SKM-1 (cell line): ENCODE data around the gene CASK.

Experiments used
- DNase-seq: peaks from one replicate; lab custom pipeline; 2025; ENCODE audit not compliant: unreplicated experiment; lab: John Stamatoyannopoulos, UW

CASK gene

GRCh38 chrX:41837270-41837944 is 85.9 kb downstream of the CASK start:
- DNase-seq = no peak

GRCh38 chrX:41828826-41829225 is 94.5 kb downstream of the CASK start:
- no peak for DNase-seq

- DNase-seq = no peak
Measured at GRCh38 chrX:41827886-41828285, 95.5 kb downstream of the CASK start.

- no peak for DNase-seq
Measured at GRCh38 chrX:41825796-41826195, 97.6 kb downstream of the CASK start.

- DNase-seq = no peak
Measured at GRCh38 chrX:41824551-41824950, 98.8 kb downstream of the CASK start.

GRCh38 chrX:41823402-41823801 is 100.0 kb downstream of the CASK start:
- DNase-seq = no peak

- no peak for DNase-seq
Measured at GRCh38 chrX:41822892-41823291, 100.5 kb downstream of the CASK start.

GRCh38 chrX:41808047-41808446 is 115.3 kb downstream of the CASK start:
- no peak for DNase-seq

GRCh38 chrX:41802958-41803357 is 120.4 kb downstream of the CASK start:
- no peak for DNase-seq

GRCh38 chrX:41799661-41800060 is 123.7 kb downstream of the CASK start:
- DNase-seq = no peak

GRCh38 chrX:41796577-41796976 is 126.8 kb downstream of the CASK start:
- DNase-seq = no peak

GRCh38 chrX:41796046-41796445 is 127.3 kb downstream of the CASK start:
- no peak for DNase-seq

- no peak for DNase-seq
Measured at GRCh38 chrX:41789374-41789773, 134.0 kb downstream of the CASK start.

GRCh38 chrX:41785685-41786084 is 137.7 kb downstream of the CASK start:
- no peak for DNase-seq

GRCh38 chrX:41781500-41781899 is 141.9 kb downstream of the CASK start:
- no peak for DNase-seq

GRCh38 chrX:41779941-41780340 is 143.4 kb downstream of the CASK start:
- DNase-seq = no peak

- DNase-seq = no peak
Measured at GRCh38 chrX:41779030-41779564, 144.3 kb downstream of the CASK start.

GRCh38 chrX:41761702-41762101 is 161.7 kb downstream of the CASK start:
- DNase-seq = no peak

GRCh38 chrX:41761169-41761568 is 162.2 kb downstream of the CASK start:
- no peak for DNase-seq

- DNase-seq = peak; percentile 5
Measured at GRCh38 chrX:41759817-41760216, 163.5 kb downstream of the CASK start.

- no peak for DNase-seq
Measured at GRCh38 chrX:41758401-41758800, 165.0 kb downstream of the CASK start.

GRCh38 chrX:41750716-41751115 is 172.6 kb downstream of the CASK start:
- no peak for DNase-seq

GRCh38 chrX:41739871-41740270 is 183.5 kb downstream of the CASK start:
- no peak for DNase-seq
